Tibial artery (tissue), 4 donors: ENCODE results near the gene PRIMA1.

ENCODE experiments used
- DNase-seq, 2 donors: peaks; one replicate each; pipeline ENCODE4 v3.0.0-alpha.2; 2019
- H3K27ac ChIP-seq, 2 donors: fragments of 200-600 bp; sonication (generic) in 1 of 2; 1 replicate in 1 of 2; 2 replicates in 1 of 2; pipeline ENCODE4 v1.5.1; 2018 to 2019; ENCODE audit warnings: mild to moderate bottlenecking in 1 of 2
- H3K27me3 ChIP-seq, 2 donors: fragments of 200-600 bp; sonication (generic) in 1 of 2; one replicate each; pipeline versions ENCODE4 v1.5.1 to v1.6.0; 2016 to 2019
- H3K36me3 ChIP-seq, 3 donors: fragments of 200-600 bp; sonication (generic) in 2 of 3; one replicate each; pipeline ENCODE4 v1.5.1; 2016 to 2019; ENCODE audit warnings: mild to moderate bottlenecking in 2 of 3
- H3K4me1 ChIP-seq, 4 donors: fragments of 200-600 bp; sonication (generic) in 2 of 4; 1 replicate in 3 of 4; 2 replicates in 1 of 4; pipeline ENCODE4 v1.5.1; 2016 to 2019
- H3K4me3 ChIP-seq, 2 donors: fragments of 200-600 bp; sonication (generic) in 1 of 2; 1 replicate in 1 of 2; 2 replicates in 1 of 2; pipeline ENCODE4 v1.5.1; 2018 to 2019; ENCODE audit warnings: mild to moderate bottlenecking in 2 of 2
- H3K9me3 ChIP-seq, 3 donors: fragments of 200-600 bp; sonication (generic) in 1 of 3; one replicate each; pipeline ENCODE4 v1.5.1; 2016 to 2019
- intact Hi-C: fragments of 100-400 bp; cut with DNase I; formaldehyde crosslinking; loops from one replicate; pipeline ENCODE4 v1.15.0; 2023; ENCODE audit warnings: low total_unique reads
- TF ChIP-seq, protein P1 (sequence below), 2 experiments: fragments of 200-600 bp in 1 of 2; fragments of 450-650 bp in 1 of 2; IDR thresholded peaks; one replicate each; pipeline ENCODE4 v1.5.1; 2017 to 2019; ENCODE audit warnings: antibody characterized with exemption in 2 of 2, mild to moderate bottlenecking in 1 of 2, moderate library complexity in 1 of 2

Gene PRIMA1

GRCh38 chr14:93743270-93744060, 44.8 kb downstream of the PRIMA1 start:
- intact Hi-C loops = no loop called here
- H3K9me3 ChIP-seq = no peaks in the 10 kb centered on the region
- H3K4me1 ChIP-seq = no peaks in the 10 kb centered on the region
- no peaks in the 10 kb centered on the region for H3K27me3 ChIP-seq
- TF ChIP-seq, protein P1, sequence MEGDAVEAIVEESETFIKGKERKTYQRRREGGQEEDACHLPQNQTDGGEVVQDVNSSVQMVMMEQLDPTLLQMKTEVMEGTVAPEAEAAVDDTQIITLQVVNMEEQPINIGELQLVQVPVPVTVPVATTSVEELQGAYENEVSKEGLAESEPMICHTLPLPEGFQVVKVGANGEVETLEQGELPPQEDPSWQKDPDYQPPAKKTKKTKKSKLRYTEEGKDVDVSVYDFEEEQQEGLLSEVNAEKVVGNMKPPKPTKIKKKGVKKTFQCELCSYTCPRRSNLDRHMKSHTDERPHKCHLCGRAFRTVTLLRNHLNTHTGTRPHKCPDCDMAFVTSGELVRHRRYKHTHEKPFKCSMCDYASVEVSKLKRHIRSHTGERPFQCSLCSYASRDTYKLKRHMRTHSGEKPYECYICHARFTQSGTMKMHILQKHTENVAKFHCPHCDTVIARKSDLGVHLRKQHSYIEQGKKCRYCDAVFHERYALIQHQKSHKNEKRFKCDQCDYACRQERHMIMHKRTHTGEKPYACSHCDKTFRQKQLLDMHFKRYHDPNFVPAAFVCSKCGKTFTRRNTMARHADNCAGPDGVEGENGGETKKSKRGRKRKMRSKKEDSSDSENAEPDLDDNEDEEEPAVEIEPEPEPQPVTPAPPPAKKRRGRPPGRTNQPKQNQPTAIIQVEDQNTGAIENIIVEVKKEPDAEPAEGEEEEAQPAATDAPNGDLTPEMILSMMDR (IDR thresholded peaks at IDR 0.05) = no peak
- no peaks in the 10 kb centered on the region for H3K36me3 ChIP-seq
- no peak for DNase-seq
- H3K4me3 ChIP-seq = no peak overlapping the region
- H3K27ac ChIP-seq = no peak overlapping the region

DNA sequence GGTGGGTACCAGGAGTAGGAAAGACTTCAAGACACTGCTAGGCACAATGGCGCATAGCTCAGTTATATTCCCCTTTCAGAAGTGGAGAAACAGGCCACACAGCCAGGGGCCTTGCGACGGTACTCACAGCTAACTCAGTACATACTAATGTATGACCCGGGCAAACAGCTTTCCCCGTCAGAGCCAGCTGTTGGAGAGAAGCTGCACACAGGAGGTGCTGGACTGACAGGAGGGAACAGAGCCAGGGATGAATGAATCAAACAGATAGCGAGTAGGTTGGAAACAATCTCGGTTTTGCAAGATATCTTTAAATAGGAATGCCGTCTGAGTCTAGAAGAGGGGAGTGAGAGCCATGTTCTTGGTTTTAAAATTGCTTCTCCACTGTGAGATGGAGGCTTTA, 45.5 kb downstream of the PRIMA1 start:
- H3K27ac ChIP-seq = no peak overlapping the region

GRCh38 chr14:93741556-93742230, 46.6 kb downstream of the PRIMA1 start:
- DNase-seq = no peak
- intact Hi-C loops = no loop called here
- Histone ChIP-seq H3K4me1 (no peaks in the 10 kb centered on the region), H3K4me3 (no peak overlapping the region), H3K9me3 (no peaks in the 10 kb centered on the region), H3K27ac (no peak overlapping the region), H3K27me3 (no peaks in the 10 kb centered on the region), H3K36me3 (no peaks in the 10 kb centered on the region)
- TF ChIP-seq, protein P1 (IDR thresholded peaks at IDR 0.05) = no peak

More for the DNA sequence above, 45.5 kb downstream of the PRIMA1 start:
- Histone ChIP-seq H3K9me3 (no peaks in the 10 kb centered on the region), H3K36me3 (no peaks in the 10 kb centered on the region), H3K4me1 (no peaks in the 10 kb centered on the region), H3K27me3 (no peaks in the 10 kb centered on the region), H3K4me3 (no peak overlapping the region)
- intact Hi-C loops = no loop called here
- TF ChIP-seq, protein P1 (IDR thresholded peaks at IDR 0.05) = no peak
- no peak for DNase-seq

DNA sequence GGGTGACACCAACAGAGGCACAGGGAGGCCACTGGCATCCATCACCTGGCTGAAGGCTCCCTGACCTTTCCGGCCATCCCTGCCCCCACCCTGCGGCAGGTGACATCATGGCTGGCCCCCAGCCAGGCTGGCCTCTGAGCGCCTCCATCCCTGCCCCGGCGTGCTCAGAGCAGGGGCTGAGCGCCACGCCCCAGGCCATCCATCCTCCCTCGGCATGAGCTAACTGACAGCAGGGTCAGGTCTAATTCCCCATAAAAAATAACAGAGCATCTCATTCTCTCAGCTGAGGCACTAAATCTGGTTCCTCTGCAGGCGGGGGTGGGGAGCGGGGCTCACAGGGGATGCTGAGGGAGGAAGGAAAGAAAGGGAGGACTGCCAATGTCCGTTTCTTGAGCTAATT, 50.7 kb downstream of the PRIMA1 start:
- H3K27ac ChIP-seq = no peak overlapping the region

GRCh38 chr14:93736378-93737014, 51.8 kb downstream of the PRIMA1 start:
- no peak for DNase-seq
- Histone ChIP-seq H3K4me1 (peaks cover 0 to 5% (median 0%) of the 10 kb centered on the region in 4 donors), H3K4me3 (no peak overlapping the region), H3K9me3 (no peaks in the 10 kb centered on the region), H3K36me3 (peaks cover 0 to 10% (median 5%) of the 10 kb centered on the region in 3 donors), H3K27ac (no peak overlapping the region), H3K27me3 (no peaks in the 10 kb centered on the region)
- TF ChIP-seq, protein P1 (IDR thresholded peaks at IDR 0.05) = peak in 1 of 2 experiments; percentile 17
- intact Hi-C loops = no loop called here

More for the DNA sequence above, 50.7 kb downstream of the PRIMA1 start:
- no peaks in the 10 kb centered on the region for H3K9me3 ChIP-seq
- TF ChIP-seq, protein P1 (IDR thresholded peaks at IDR 0.05) = no peak
- H3K4me3 ChIP-seq = no peak overlapping the region
- H3K27me3 ChIP-seq = no peaks in the 10 kb centered on the region
- peaks cover 0 to 10% (median 5%) of the 10 kb centered on the region in 3 donors for H3K36me3 ChIP-seq
- no peak for DNase-seq
- H3K4me1 ChIP-seq = peaks cover 0 to 5% (median 0%) of the 10 kb centered on the region in 4 donors
- intact Hi-C loops = no loop called here
